ENCODE measurements around the gene RSBN1L.
"Not testable (repeated sequence)": the region's sequence is repeated elsewhere in the genome, so short reads cannot be mapped to it uniquely, and the experiment has no call there.

Gene RSBN1L

GRCh38 chr7:77687747-77688144 lies 8.5 kb upstream of the RSBN1L start:
- DNase-seq (ENCODE audit: low read depth) = no peak

GRCh38 chr7:77690289-77690688 lies 6.0 kb upstream of the RSBN1L start:
- DNase-seq (ENCODE audit: low read depth) = no peak

- no peak for DNase-seq (ENCODE audit: low read depth)
Measured at GRCh38 chr7:77691892-77692491, 4.3 kb upstream of the RSBN1L start.

- no peak for DNase-seq (ENCODE audit: low read depth)
Measured at GRCh38 chr7:77693830-77694583, 2.3 kb upstream of the RSBN1L start.

- peak; percentile 64 for DNase-seq (ENCODE audit: low read depth)
Measured at GRCh38 chr7:77696643-77697534, 630 bp downstream of the RSBN1L start.

GRCh38 chr7:77697535-77697831 lies 1.2 kb downstream of the RSBN1L start:
- peak; percentile 68 for DNase-seq (ENCODE audit: low read depth)

- DNase-seq (ENCODE audit: low read depth) = no peak
Measured at GRCh38 chr7:77698042-77698625, 1.9 kb downstream of the RSBN1L start.

- DNase-seq (ENCODE audit: low read depth) = no peak
Measured at GRCh38 chr7:77699056-77699455, 2.8 kb downstream of the RSBN1L start.

- DNase-seq (ENCODE audit: low read depth) = peak; percentile 49
Measured at GRCh38 chr7:77702513-77702912, 6.3 kb downstream of the RSBN1L start.

GRCh38 chr7:77702968-77703472 lies 6.8 kb downstream of the RSBN1L start:
- DNase-seq (ENCODE audit: low read depth) = no peak

- not testable (repeated sequence) for DNase-seq (ENCODE audit: low read depth)
Measured at GRCh38 chr7:77703669-77704068, 7.4 kb downstream of the RSBN1L start.

- no peak for DNase-seq (ENCODE audit: low read depth)
Measured at GRCh38 chr7:77707504-77707992, 11.3 kb downstream of the RSBN1L start.

GRCh38 chr7:77710067-77710466 lies 13.8 kb downstream of the RSBN1L start:
- DNase-seq (ENCODE audit: low read depth) = no peak

GRCh38 chr7:77710861-77711260 lies 14.6 kb downstream of the RSBN1L start:
- DNase-seq (ENCODE audit: low read depth) = no peak

GRCh38 chr7:77714195-77714594 lies 17.9 kb downstream of the RSBN1L start:
- DNase-seq (ENCODE audit: low read depth) = peak; percentile 35

GRCh38 chr7:77714931-77715330 lies 18.7 kb downstream of the RSBN1L start:
- DNase-seq (ENCODE audit: low read depth) = peak; percentile 55

- no peak for DNase-seq (ENCODE audit: low read depth)
Measured at GRCh38 chr7:77716804-77717203, 20.5 kb downstream of the RSBN1L start.

- not testable (repeated sequence) for DNase-seq (ENCODE audit: low read depth)
Measured at GRCh38 chr7:77717566-77717965, 21.3 kb downstream of the RSBN1L start.

GRCh38 chr7:77727527-77727926 lies 31.3 kb downstream of the RSBN1L start:
- no peak for DNase-seq (ENCODE audit: low read depth)

GRCh38 chr7:77727936-77728701 lies 31.9 kb downstream of the RSBN1L start:
- peak; percentile 77 for DNase-seq (ENCODE audit: low read depth)

- DNase-seq (ENCODE audit: low read depth) = peak; percentile 23
Measured at GRCh38 chr7:77729574-77730348, 33.5 kb downstream of the RSBN1L start.
